ENCODE data around the gene LGALS7B.

The LGALS7B gene

DNA sequence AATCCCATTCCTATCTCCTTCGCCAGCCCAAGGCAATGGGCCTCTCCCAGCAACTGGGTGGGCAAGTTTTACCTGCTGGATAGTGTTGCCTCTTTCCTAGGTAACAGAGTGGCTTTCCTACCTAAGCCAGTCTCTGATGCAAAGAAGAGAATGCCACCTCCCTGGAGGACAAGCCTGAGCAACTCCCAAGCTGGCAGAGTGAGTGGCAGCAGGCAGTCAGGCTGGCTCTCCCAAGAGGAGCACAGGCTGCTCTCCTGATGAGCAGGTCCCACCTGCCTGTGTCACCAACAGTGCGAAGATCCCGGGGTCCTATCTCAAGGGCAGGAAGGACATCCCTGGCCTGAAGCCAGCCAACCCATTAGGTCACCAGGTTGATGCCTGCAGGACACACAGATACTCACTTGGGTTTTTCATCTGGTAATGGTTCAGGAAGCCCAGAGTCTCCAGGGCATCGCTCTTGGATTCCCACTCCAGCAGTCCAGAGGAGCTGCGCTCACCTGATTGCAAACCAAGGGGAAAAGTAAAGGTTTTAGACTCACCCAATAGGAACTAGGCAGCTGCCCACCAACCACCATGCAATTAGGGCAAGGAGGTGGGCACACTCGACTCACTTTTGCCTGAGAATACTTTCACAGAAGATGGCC, 48.1 kb downstream of the LGALS7B start:
- Histone ChIP-seq H3K9me3 (ENCODE audit: control insufficient read depth, insufficient read depth, low read length) (no peaks in the 10 kb centered on the region), H3K36me3 (ENCODE audit: control insufficient read depth, insufficient read depth, low read length) (peaks cover 57% of the 10 kb centered on the region), H3K4me3 (ENCODE audit: low read length) (no peak overlapping the region), H3K27me3 (ENCODE audit: control insufficient read depth, insufficient read depth, low read length) (no peaks in the 10 kb centered on the region), H3K27ac (ENCODE audit: low read length) (no peak overlapping the region), H3K4me1 (ENCODE audit: control insufficient read depth, insufficient read depth, low read length) (no peaks in the 10 kb centered on the region)
- WGBS (ENCODE audit: insufficient coverage, insufficient read length): no CpG with 5 or more reads among the region's 6 CpGs
- DNase-seq (ENCODE audit: low read depth, low spot score): no peak

DNA sequence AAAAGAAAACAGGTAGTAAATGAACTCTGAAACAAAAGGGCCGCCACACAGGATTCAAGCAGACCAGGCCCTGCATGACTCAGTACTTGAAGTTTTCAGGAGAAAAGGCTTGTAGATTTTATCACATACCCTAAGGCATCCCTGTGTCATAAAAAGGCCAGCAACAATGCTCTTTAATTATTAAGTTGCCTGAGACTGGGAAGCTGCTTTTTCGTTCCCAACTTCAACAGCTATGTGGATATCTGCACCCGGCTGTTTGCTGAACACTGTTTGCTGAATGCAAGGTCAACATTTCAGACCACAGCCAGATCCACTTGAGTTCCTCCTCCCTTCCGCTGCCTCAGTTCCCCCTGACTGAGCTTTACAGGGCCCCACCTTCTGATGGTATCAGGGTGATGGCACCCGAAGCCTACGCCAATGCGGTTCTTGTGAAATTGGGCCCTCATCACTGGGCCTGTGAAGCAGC, 48.7 kb downstream of the LGALS7B start:
- no CpG with 5 or more reads among the region's 7 CpGs for WGBS (ENCODE audit: insufficient coverage, insufficient read length)
- peaks cover 60% of the 10 kb centered on the region for H3K36me3 ChIP-seq (ENCODE audit: control insufficient read depth, insufficient read depth, low read length)
- no peak overlapping the region for H3K4me3 ChIP-seq (ENCODE audit: low read length)
- H3K9me3 ChIP-seq (ENCODE audit: control insufficient read depth, insufficient read depth, low read length): no peaks in the 10 kb centered on the region
- no peaks in the 10 kb centered on the region for H3K27me3 ChIP-seq (ENCODE audit: control insufficient read depth, insufficient read depth, low read length)
- no peaks in the 10 kb centered on the region for H3K4me1 ChIP-seq (ENCODE audit: control insufficient read depth, insufficient read depth, low read length)
- H3K27ac ChIP-seq (ENCODE audit: low read length): no peak overlapping the region
- no peak for DNase-seq (ENCODE audit: low read depth, low spot score)

DNA sequence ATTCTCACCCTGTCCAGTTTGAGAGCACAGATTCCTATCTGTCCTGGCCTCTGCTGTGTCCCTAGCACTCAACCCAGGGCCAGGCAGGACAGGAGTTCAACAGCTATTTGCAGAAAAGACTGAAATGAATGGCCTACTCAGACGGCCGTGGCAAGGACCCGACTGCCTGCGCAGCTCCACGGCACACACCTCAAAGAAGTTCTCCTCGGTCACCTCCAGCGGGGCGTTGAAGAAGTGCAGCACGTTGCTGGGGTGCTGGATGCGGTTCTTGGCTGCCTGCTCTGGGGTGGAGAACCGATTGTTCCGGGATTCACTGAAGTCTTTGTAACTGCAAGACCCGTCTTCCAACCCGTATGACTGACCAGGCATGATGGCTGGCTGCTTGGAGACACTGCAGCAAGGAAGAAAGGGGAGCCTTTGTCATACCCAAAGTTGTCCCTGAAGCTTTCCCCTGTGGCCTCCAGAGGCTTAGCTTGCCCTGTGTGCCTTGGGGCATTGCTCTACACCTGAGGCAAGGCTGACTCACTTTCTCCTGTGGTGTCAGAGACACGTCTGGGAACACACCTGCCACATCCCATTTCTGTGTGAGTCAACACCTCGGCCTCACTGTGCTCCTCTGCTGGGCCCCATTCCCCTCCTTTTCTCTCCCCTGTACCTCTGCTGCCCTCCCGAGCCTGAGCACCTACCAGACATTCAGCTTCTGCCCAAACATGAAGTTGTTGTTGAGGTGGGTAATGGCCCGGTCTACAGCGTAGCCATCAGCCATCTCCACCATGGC, 49.4 kb downstream of the LGALS7B start:
- H3K36me3 ChIP-seq (ENCODE audit: control insufficient read depth, insufficient read depth, low read length): peaks cover 67% of the 10 kb centered on the region
- H3K4me3 ChIP-seq (ENCODE audit: low read length): no peak overlapping the region
- H3K27ac ChIP-seq (ENCODE audit: low read length): no peak overlapping the region
- no peaks in the 10 kb centered on the region for H3K27me3 ChIP-seq (ENCODE audit: control insufficient read depth, insufficient read depth, low read length)
- no peaks in the 10 kb centered on the region for H3K9me3 ChIP-seq (ENCODE audit: control insufficient read depth, insufficient read depth, low read length)
- WGBS (ENCODE audit: insufficient coverage, insufficient read length): no CpG with 5 or more reads among the region's 19 CpGs
- no peaks in the 10 kb centered on the region for H3K4me1 ChIP-seq (ENCODE audit: control insufficient read depth, insufficient read depth, low read length)
- DNase-seq (ENCODE audit: low read depth, low spot score): no peak

DNA sequence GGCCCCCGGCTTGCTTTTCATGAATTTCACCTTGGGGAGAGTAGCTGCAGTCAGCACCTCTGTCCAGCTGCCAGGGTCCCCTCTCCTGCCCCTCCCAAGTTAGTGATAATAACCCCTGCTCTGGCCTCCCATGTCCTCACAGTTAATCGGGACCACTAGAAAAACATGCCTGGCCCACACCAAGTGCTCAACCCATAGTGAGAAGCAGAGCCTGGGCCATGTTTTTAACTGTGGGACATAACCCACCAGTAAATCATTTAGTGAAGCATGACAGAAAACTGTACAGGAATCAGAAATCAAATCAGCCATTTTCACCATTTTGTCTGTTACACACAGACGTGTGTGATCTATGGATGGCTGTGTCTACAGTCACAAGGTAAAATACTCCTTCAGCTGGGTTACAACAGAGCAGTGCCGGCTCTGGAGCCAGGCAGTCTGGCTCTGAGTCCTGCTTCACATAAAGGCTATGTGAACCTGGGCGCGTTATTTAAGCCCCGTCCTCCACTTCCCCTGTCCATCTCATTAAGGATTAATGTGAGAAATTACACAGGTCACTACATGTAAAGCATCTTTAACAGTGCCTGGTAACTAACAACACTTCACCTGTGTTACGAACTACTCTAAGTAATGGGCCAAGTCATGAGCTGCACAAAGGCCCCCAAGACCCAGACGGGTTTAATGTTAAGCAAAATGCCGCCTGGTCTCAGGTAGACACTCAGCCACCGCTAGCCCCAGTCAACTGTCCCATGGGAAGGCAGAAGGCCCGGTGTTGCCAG, 50.2 kb downstream of the LGALS7B start:
- no peak overlapping the region for H3K4me3 ChIP-seq (ENCODE audit: low read length)
- peaks cover 75% of the 10 kb centered on the region for H3K36me3 ChIP-seq (ENCODE audit: control insufficient read depth, insufficient read depth, low read length)
- no peak overlapping the region for H3K27ac ChIP-seq (ENCODE audit: low read length)
- H3K9me3 ChIP-seq (ENCODE audit: control insufficient read depth, insufficient read depth, low read length): no peaks in the 10 kb centered on the region
- DNase-seq (ENCODE audit: low read depth, low spot score): no peak
- H3K4me1 ChIP-seq (ENCODE audit: control insufficient read depth, insufficient read depth, low read length): no peaks in the 10 kb centered on the region
- no CpG with 5 or more reads among the region's 12 CpGs for WGBS (ENCODE audit: insufficient coverage, insufficient read length)
- H3K27me3 ChIP-seq (ENCODE audit: control insufficient read depth, insufficient read depth, low read length): no peaks in the 10 kb centered on the region

DNA sequence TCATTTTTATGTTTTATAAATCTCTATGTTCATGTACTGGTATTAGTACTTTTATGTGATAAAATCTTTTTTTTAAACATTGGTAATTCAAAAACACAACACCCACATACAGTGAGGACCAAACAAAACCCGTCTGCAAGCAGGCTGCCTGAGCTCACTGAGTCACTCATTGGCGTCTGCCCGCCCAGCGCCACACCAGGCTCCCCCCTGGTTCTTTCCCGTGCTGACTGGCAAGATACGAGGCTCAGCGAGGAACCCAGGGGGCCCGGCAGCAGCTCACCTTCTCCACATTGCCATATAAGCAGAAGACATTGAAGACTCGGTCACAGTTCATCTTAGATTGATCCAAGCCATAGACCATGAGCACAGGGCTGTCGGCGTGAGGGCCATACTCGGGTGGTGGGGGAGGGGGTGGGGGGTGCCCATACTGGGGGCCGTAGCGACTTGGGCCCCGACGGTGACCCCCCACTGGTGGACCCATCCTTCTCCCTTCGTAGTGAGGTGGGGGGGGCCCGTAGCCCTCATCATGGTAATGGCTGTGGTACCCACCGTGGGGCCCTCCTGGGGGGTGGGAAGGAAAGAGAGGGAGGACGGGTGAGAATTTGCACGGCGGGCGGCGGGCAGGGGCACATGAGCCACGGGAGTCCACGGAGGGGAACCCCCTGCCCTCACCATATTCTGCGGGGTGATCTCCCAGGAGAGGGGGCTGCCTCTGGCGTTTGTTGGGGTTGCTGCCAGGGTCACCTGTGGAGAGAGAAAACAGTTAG, 51.0 kb downstream of the LGALS7B start:
- Histone ChIP-seq H3K4me1 (ENCODE audit: control insufficient read depth, insufficient read depth, low read length) (no peaks in the 10 kb centered on the region), H3K4me3 (ENCODE audit: low read length) (no peak overlapping the region), H3K9me3 (ENCODE audit: control insufficient read depth, insufficient read depth, low read length) (no peaks in the 10 kb centered on the region), H3K27ac (ENCODE audit: low read length) (no peak overlapping the region), H3K27me3 (ENCODE audit: control insufficient read depth, insufficient read depth, low read length) (no peaks in the 10 kb centered on the region), H3K36me3 (ENCODE audit: control insufficient read depth, insufficient read depth, low read length) (peaks cover 82% of the 10 kb centered on the region)
- no peak for DNase-seq (ENCODE audit: low read depth, low spot score)
- no CpG with 5 or more reads among the region's 28 CpGs for WGBS (ENCODE audit: insufficient coverage, insufficient read length)

DNA sequence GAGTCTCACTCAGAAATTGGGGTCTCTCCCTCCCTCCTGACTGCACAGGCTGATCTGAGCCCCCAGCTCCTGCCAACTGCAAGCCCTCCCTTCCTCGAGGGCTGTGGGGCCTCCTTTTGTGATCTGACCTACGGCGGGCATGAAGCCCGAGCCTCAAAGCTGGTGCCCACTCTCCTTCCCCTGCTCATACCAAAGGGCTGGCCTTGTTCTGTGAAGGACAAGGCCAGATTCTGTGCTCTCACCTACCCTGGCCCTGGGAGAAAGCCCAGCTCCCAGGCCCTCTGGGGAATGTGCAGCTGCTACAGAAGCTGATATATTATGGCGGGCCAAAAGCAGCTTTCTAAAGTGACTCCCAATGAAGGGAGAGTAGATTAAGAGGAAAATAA, 51.6 kb downstream of the LGALS7B start:
- Histone ChIP-seq H3K4me3 (ENCODE audit: low read length) (no peak overlapping the region), H3K36me3 (ENCODE audit: control insufficient read depth, insufficient read depth, low read length) (peaks cover 85% of the 10 kb centered on the region), H3K27ac (ENCODE audit: low read length) (no peak overlapping the region), H3K4me1 (ENCODE audit: control insufficient read depth, insufficient read depth, low read length) (no peaks in the 10 kb centered on the region), H3K9me3 (ENCODE audit: control insufficient read depth, insufficient read depth, low read length) (no peaks in the 10 kb centered on the region), H3K27me3 (ENCODE audit: control insufficient read depth, insufficient read depth, low read length) (no peaks in the 10 kb centered on the region)
- no peak for DNase-seq (ENCODE audit: low read depth, low spot score)
- WGBS (ENCODE audit: insufficient coverage, insufficient read length): no CpG with 5 or more reads among the region's 5 CpGs
